Gastrocnemius medialis (tissue), 4 donors: Measurements from ENCODE around the gene EIF2D. TPM values are rescaled to one million over a fixed set of nuclear protein-coding genes. Genes with fewer than 3 reads are reported as not detected.

Experiments used
- ATAC-seq, 2 donors: fragments of 150-250 bp; one replicate each; pipeline ENCODE4 v1.9.1; 2016
- DNase-seq, 2 donors: peaks; one replicate each; pipeline ENCODE4 v3.0.0-alpha.2; 2019
- H3K27ac ChIP-seq, 4 donors: fragments of 200-600 bp; sonication (generic); 1 replicate in 1 of 4; 2 replicates in 3 of 4; pipeline ENCODE4 v1.5.1; 2016 to 2018; ENCODE audit warnings: mild to moderate bottlenecking in 2 of 4, moderate library complexity in 1 of 4
- H3K27me3 ChIP-seq, 3 donors: fragments of 200-600 bp; sonication (generic) in 2 of 3; 1 replicate in 1 of 3; 2 replicates in 2 of 3; pipeline versions ENCODE4 v1.5.1 to v1.6.0; 2016 to 2019; ENCODE audit warnings: mild to moderate bottlenecking in 1 of 3, moderate library complexity in 1 of 3
- H3K36me3 ChIP-seq, 2 donors: fragments of 200-600 bp; sonication (generic) in 1 of 2; one replicate each; pipeline ENCODE4 v1.5.1; 2017 to 2018
- H3K4me1 ChIP-seq, 2 donors: fragments of 200-600 bp; sonication (generic) in 1 of 2; one replicate each; pipeline ENCODE4 v1.5.1; 2016 to 2017; ENCODE audit warnings: mild to moderate bottlenecking in 2 of 2
- H3K4me3 ChIP-seq, 4 donors: fragments of 200-600 bp; sonication (generic) in 3 of 4; 1 replicate in 1 of 4; 2 replicates in 3 of 4; pipeline ENCODE4 v1.5.1; 2016 to 2019; ENCODE audit warnings: mild to moderate bottlenecking in 2 of 4
- H3K9me3 ChIP-seq, 3 donors: fragments of 200-600 bp; sonication (generic) in 2 of 3; 1 replicate in 1 of 3; 2 replicates in 2 of 3; pipeline ENCODE4 v1.5.1; 2016 to 2019
- POLR2A ChIP-seq, 2 donors: fragments of 450-650 bp; IDR thresholded peaks; one replicate each; pipeline ENCODE4 v1.6.1; 2017; ENCODE audit warnings: antibody characterized with exemption in 2 of 2, mild to moderate bottlenecking in 2 of 2, moderate library complexity in 2 of 2
- in situ Hi-C, 4 donors: fragments of 200-750 bp; cut with MboI; loops; one replicate each; pipeline versions ENCODE4 v1.15.0 to v1.8.0; 2017; ENCODE audit warnings: low sequenced_read_pairs in 4 of 4
- intact Hi-C: fragments of 100-400 bp; cut with DNase I; formaldehyde crosslinking; loops from one replicate; pipeline ENCODE4 v1.15.1; 2023; ENCODE audit warnings: low total_unique reads
- total RNA-seq, 4 donors: library from RNA; depleted of rRNA; stranded (reverse); fragments of >200 nt; gene quantifications; one replicate each; pipeline versions ENCODE4 v1.1.0 to v1.2.3, GENCODE V29; 2016
- TF ChIP-seq, protein P1 (sequence below), 5 experiments: fragments of 450-650 bp in 3 of 5; fragments of 200-600 bp in 2 of 5; sonication (generic) in 2 of 5; IDR thresholded peaks in 4 of 5; conservative IDR thresholded peaks in 1 of 5; 1 replicate in 4 of 5; 2 replicates in 1 of 5; pipeline ENCODE4 v1.5.1; 2016 to 2019; ENCODE audit warnings: antibody characterized with exemption in 5 of 5, mild to moderate bottlenecking in 3 of 5, moderate library complexity in 3 of 5

The EIF2D gene
- total RNA-seq, 4 donors from 2014 or later = 23.7 to 61.2 (median 38.6) TPM

GRCh38 chr1:206588492-206588891, 23.8 kb downstream of the EIF2D start:
- H3K27ac ChIP-seq = no peak overlapping the region
- intact Hi-C loops = no loop called here
- H3K27me3 ChIP-seq = no peaks in the 10 kb centered on the region
- no peak for ATAC-seq
- no peak overlapping the region for H3K4me3 ChIP-seq
- peaks cover 0 to 67% of the 10 kb centered on the region in 2 donors for H3K36me3 ChIP-seq
- DNase-seq = no peak
- in situ Hi-C loops = loop anchor here in 1 of 4 donors (10.0 kb wide), 1 partner anchor 104 kb away; no protein-coding TSS in a partner anchor
- no peaks in the 10 kb centered on the region for H3K9me3 ChIP-seq
- H3K4me1 ChIP-seq = peaks cover 7 to 8% of the 10 kb centered on the region in 2 donors
- no peak for TF ChIP-seq POLR2A (IDR thresholded peaks at IDR 0.05)
- TF ChIP-seq, protein P1, sequence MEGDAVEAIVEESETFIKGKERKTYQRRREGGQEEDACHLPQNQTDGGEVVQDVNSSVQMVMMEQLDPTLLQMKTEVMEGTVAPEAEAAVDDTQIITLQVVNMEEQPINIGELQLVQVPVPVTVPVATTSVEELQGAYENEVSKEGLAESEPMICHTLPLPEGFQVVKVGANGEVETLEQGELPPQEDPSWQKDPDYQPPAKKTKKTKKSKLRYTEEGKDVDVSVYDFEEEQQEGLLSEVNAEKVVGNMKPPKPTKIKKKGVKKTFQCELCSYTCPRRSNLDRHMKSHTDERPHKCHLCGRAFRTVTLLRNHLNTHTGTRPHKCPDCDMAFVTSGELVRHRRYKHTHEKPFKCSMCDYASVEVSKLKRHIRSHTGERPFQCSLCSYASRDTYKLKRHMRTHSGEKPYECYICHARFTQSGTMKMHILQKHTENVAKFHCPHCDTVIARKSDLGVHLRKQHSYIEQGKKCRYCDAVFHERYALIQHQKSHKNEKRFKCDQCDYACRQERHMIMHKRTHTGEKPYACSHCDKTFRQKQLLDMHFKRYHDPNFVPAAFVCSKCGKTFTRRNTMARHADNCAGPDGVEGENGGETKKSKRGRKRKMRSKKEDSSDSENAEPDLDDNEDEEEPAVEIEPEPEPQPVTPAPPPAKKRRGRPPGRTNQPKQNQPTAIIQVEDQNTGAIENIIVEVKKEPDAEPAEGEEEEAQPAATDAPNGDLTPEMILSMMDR (IDR thresholded peaks at IDR 0.05 in 4 of 5, conservative IDR thresholded peaks at IDR 0.05 in 1 of 5) = no peak

- Histone ChIP-seq H3K9me3 (no peaks in the 10 kb centered on the region), H3K4me3 (no peak overlapping the region), H3K27ac (no peak overlapping the region), H3K36me3 (peaks cover 0 to 64% of the 10 kb centered on the region in 2 donors), H3K27me3 (no peaks in the 10 kb centered on the region), H3K4me1 (peaks cover 6 to 8% of the 10 kb centered on the region in 2 donors)
- TF ChIP-seq, protein P1 (IDR thresholded peaks at IDR 0.05 in 4 of 5, conservative IDR thresholded peaks at IDR 0.05 in 1 of 5) = no peak
- TF ChIP-seq POLR2A (IDR thresholded peaks at IDR 0.05) = no peak
- in situ Hi-C loops = loop anchor here in 1 of 4 donors (10.0 kb wide), 1 partner anchor 103 kb away; no protein-coding TSS in a partner anchor
- ATAC-seq = no peak
- no peak for DNase-seq
- intact Hi-C loops = no loop called here
These were observed 24.4 kb downstream of the EIF2D start for GRCh38 chr1:206587904-206588303.

- in situ Hi-C loops = loop anchor here in 1 of 4 donors (10.0 kb wide), 1 partner anchor 102 kb away; no protein-coding TSS in a partner anchor
- Histone ChIP-seq H3K27me3 (no peaks in the 10 kb centered on the region), H3K4me3 (no peak overlapping the region), H3K36me3 (peaks cover 0 to 55% of the 10 kb centered on the region in 2 donors), H3K4me1 (peaks cover 0 to 8% of the 10 kb centered on the region in 2 donors), H3K27ac (no peak overlapping the region), H3K9me3 (no peaks in the 10 kb centered on the region)
- intact Hi-C loops = no loop called here
- TF ChIP-seq, protein P1 (IDR thresholded peaks at IDR 0.05 in 4 of 5, conservative IDR thresholded peaks at IDR 0.05 in 1 of 5) = no peak
- TF ChIP-seq POLR2A (IDR thresholded peaks at IDR 0.05) = no peak
- no peak for DNase-seq
- ATAC-seq = no peak
These were observed 25.5 kb downstream of the EIF2D start for GRCh38 chr1:206586501-206587445.

DNA sequence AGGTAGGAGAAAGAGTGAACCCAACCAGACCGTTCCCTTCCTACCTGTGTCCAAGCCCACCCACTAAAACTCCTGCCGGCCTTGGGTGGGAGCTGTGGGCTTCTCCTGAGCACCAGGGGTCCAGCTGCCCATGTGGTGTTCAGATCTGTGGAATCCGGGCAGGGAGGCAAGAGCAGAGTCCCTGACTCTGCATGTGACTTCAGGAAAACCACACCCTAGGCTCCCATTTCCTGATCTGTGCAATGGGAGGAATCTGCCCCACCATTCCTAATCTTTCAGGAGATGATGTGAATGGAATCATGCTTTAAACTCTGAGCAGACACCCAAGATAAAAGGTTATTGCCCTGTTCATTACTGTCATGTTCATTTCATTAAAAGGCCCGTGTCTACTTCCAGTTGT, 27.6 kb downstream of the EIF2D start:
- ATAC-seq (no peak), DNase-seq (no peak)
- intact Hi-C loops = no loop called here
- Histone ChIP-seq H3K4me3 (no peak overlapping the region), H3K27ac (no peak overlapping the region), H3K9me3 (no peaks in the 10 kb centered on the region), H3K36me3 (peaks cover 0 to 37% of the 10 kb centered on the region in 2 donors), H3K4me1 (peaks cover 9 to 12% of the 10 kb centered on the region in 2 donors), H3K27me3 (no peaks in the 10 kb centered on the region)
- no peak for TF ChIP-seq POLR2A (IDR thresholded peaks at IDR 0.05)
- TF ChIP-seq, protein P1 (IDR thresholded peaks at IDR 0.05 in 4 of 5, conservative IDR thresholded peaks at IDR 0.05 in 1 of 5) = no peak
- in situ Hi-C loops = loop anchor here (5.0 to 10.0 kb wide), 4 partner anchors 37 to 100 kb away; no protein-coding TSS in a partner anchor
